ENCODE results near the gene TBL1X. TPM values are rescaled to one million over a fixed set of nuclear protein-coding genes. Genes with fewer than 3 reads are reported as not detected.

Gene TBL1X
- total and polyA plus RNA-seq, 2 of the 4 experiments (the other 2 are of a cell fraction) = 16.2 to 20.8 TPM

DNA sequence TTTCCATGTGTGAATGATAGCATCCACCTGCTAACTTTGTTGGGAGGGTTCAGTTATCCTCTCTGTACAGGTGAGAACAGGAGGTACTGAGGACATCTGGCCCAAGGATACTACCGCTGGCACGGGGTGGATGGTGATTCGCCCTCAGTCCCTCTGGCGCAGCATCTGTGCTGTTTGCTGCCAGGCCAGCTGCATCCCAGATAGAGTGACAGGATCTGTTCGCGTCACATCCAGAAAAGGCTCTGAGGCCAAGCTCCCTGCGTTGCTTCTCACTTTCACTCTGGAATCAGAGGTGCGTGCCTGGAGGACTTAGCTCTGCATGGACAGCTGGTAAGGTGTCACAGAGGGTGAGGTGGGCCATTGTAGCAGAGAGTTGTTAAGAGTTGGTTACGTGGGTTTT, 95.4 kb downstream of the TBL1X start:
- CTCF ChIA-PET = no interaction called here
- Histone ChIP-seq H4K8ac (ENCODE audit: low read depth in 2 of 2, low read length in 2 of 2) (no peak overlapping the region), H3K4me3 (ENCODE audit: insufficient read depth, low read depth, low read length) (no peak overlapping the region), H3K79me1 (ENCODE audit: low read depth in 1 of 2, low read length in 2 of 2) (peaks cover 3 to 42% of the 10 kb centered on the region in 2 experiments; a peak in 3 of 4 replicates), H4K91ac (ENCODE audit: insufficient read depth, low read depth, low read length) (no peak overlapping the region), H3K9ac (ENCODE audit: low read depth, low read length) (no peak overlapping the region), H2BK5ac (ENCODE audit: low read depth, low read length, poor library complexity, severe bottlenecking) (no peak overlapping the region), H2AFZ (replicated peaks; ENCODE audit: low read length, poor library complexity) (no peak overlapping the region), H2AK9ac (replicated peaks; ENCODE audit: low read depth, low read length, poor library complexity) (no peak overlapping the region), H3K4me1 (ENCODE audit: control insufficient read depth, insufficient read depth, low read length) (peaks cover under 1% of the 10 kb centered on the region; the same call in 1 of the 2 replicates), H2BK20ac (ENCODE audit: low read depth, low read length) (no peak overlapping the region), H3K23ac (ENCODE audit: low read depth, low read length) (no peak overlapping the region), H3K14ac (replicated peaks; ENCODE audit: low read depth, low read length) (no peak overlapping the region), H3K36me3 (ENCODE audit: control insufficient read depth, insufficient read depth, low read length) (no peaks in the 10 kb centered on the region; the same call in none of the 2 replicates), H3K27me3 (ENCODE audit: control insufficient read depth, insufficient read depth, low read length) (no peaks in the 10 kb centered on the region), H3K27ac (ENCODE audit: insufficient read depth, low read length) (no peak overlapping the region), H2BK120ac (ENCODE audit: low read depth, low read length) (no peak overlapping the region), H4K5ac (ENCODE audit: low read depth, low read length) (no peak overlapping the region), H3K9me3 (ENCODE audit: control insufficient read depth, insufficient read depth, low read length) (no peaks in the 10 kb centered on the region; the same call in 1 of the 2 replicates), H3K4ac (ENCODE audit: low read depth, low read length) (no peak overlapping the region), H3K9me1 (ENCODE audit: insufficient read depth, low read length) (0 out of 2 replicates have a peak, but pooled peaks cover 3% of the 10 kb centered on the region), H2AK5ac (ENCODE audit: low read depth, low read length) (no peak overlapping the region), H4K20me1 (ENCODE audit: insufficient read depth, low read length) (peaks cover 8% of the 10 kb centered on the region; the same call in 1 of the 2 replicates), H3K18ac (ENCODE audit: low read depth, low read length) (no peak overlapping the region), H2BK15ac (ENCODE audit: low read depth, low read length) (no peak overlapping the region), H3K56ac (ENCODE audit: extremely low read depth, insufficient read depth, low read length) (no peak overlapping the region), H3K4me2 (ENCODE audit: low read depth, low read length) (no peak overlapping the region)
- DNase-seq = no peak
- dilution Hi-C loops (cut with HindIII; ENCODE audit: low sequenced_read_pairs, unreplicated experiment) = no loop called here
- in situ Hi-C loops (cut with MboI; ENCODE audit: low sequenced_read_pairs) = no loop called here
- TF ChIP-seq CEBPB (IDR thresholded peaks at IDR 0.05; ENCODE audit: low read depth, low read length) (no peak), RAD21 (IDR thresholded peaks at IDR 0.05; ENCODE audit: low read length) (no peak), MAFK (IDR thresholded peaks at IDR 0.05; ENCODE audit: low read depth, low read length) (no peak), NFE2L2 (IDR thresholded peaks at IDR 0.05; ENCODE audit: low read depth, low read length) (no peak), CHD1 (IDR thresholded peaks at IDR 0.05; ENCODE audit: low read depth, low read length) (no peak), MXI1 (IDR thresholded peaks at IDR 0.05; ENCODE audit: borderline replicate concordance, low read depth, low read length) (no peak), POLR2A (IDR thresholded peaks at IDR 0.05; ENCODE audit: low read depth, low read length) (no peak), RCOR1 (IDR thresholded peaks at IDR 0.05; ENCODE audit: insufficient replicate concordance, low read length) (no peak), SMC3 (IDR thresholded peaks at IDR 0.05; ENCODE audit: low read depth, low read length) (no peak), BHLHE40 (IDR thresholded peaks at IDR 0.05; ENCODE audit: low read depth, low read length) (no peak), MAZ (IDR thresholded peaks at IDR 0.05; ENCODE audit: borderline replicate concordance, low read depth, low read length) (no peak), RFX5 (IDR thresholded peaks at IDR 0.05; ENCODE audit: low read depth, low read length) (no peak), FOS (IDR thresholded peaks at IDR 0.05; ENCODE audit: low read depth, low read length) (no peak)
- TF ChIP-seq, protein P1, sequence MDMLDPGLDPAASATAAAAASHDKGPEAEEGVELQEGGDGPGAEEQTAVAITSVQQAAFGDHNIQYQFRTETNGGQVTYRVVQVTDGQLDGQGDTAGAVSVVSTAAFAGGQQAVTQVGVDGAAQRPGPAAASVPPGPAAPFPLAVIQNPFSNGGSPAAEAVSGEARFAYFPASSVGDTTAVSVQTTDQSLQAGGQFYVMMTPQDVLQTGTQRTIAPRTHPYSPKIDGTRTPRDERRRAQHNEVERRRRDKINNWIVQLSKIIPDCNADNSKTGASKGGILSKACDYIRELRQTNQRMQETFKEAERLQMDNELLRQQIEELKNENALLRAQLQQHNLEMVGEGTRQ (IDR thresholded peaks at IDR 0.05; ENCODE audit: low read depth, low read length) = no peak
- TF ChIP-seq, protein P2, sequence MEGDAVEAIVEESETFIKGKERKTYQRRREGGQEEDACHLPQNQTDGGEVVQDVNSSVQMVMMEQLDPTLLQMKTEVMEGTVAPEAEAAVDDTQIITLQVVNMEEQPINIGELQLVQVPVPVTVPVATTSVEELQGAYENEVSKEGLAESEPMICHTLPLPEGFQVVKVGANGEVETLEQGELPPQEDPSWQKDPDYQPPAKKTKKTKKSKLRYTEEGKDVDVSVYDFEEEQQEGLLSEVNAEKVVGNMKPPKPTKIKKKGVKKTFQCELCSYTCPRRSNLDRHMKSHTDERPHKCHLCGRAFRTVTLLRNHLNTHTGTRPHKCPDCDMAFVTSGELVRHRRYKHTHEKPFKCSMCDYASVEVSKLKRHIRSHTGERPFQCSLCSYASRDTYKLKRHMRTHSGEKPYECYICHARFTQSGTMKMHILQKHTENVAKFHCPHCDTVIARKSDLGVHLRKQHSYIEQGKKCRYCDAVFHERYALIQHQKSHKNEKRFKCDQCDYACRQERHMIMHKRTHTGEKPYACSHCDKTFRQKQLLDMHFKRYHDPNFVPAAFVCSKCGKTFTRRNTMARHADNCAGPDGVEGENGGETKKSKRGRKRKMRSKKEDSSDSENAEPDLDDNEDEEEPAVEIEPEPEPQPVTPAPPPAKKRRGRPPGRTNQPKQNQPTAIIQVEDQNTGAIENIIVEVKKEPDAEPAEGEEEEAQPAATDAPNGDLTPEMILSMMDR (conservative IDR thresholded peaks at IDR 0.05; ENCODE audit: low read depth, low read length) = no peak
- TF ChIP-seq, protein P3, sequence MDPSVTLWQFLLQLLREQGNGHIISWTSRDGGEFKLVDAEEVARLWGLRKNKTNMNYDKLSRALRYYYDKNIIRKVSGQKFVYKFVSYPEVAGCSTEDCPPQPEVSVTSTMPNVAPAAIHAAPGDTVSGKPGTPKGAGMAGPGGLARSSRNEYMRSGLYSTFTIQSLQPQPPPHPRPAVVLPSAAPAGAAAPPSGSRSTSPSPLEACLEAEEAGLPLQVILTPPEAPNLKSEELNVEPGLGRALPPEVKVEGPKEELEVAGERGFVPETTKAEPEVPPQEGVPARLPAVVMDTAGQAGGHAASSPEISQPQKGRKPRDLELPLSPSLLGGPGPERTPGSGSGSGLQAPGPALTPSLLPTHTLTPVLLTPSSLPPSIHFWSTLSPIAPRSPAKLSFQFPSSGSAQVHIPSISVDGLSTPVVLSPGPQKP (IDR thresholded peaks at IDR 0.05; ENCODE audit: borderline replicate concordance, low read depth, low read length) = no peak
- intact Hi-C loops (cut with micrococcal nuclease) = loop anchor here (5.0 kb wide), 1 partner anchor 88 kb away; no protein-coding TSS in a partner anchor
- POLR2A ChIA-PET (ENCODE audit: unreplicated experiment) = no interaction called here
- no TSS peak for BruUV-seq (replicated peaks)
- WGBS, 2 experiments (ENCODE audit: extremely low coverage in 2 of 2, insufficient read length in 1 of 2) = 100% methylated on average over 3 of the region's 9 CpGs; no CpG with 5 or more reads in 1 of the 2 experiments
- ATAC-seq (ENCODE audit: low read depth) = no peak

Measured in IMR-90 (cell line).